Neuronal stem cell (in vitro differentiated cells): ENCODE measurements around the gene JAKMIP1.
A peak's percentile ranks its signal among the peaks of the same experiment; 100 is the strongest.

Experiments used
- DNase-seq: peaks from one replicate; pipeline ENCODE4 v3.0.0-alpha.2; 2013; ENCODE audit warnings: low spot score
- H2AFZ ChIP-seq: one replicate; pipeline ENCODE4 v1.6.1; 2013; ENCODE audit warnings: mild to moderate bottlenecking, low read length, inconsistent platforms
- H2AK5ac ChIP-seq: 2 replicates; pipeline ENCODE4 v1.6.1; 2013; ENCODE audit warnings: low read depth, mild to moderate bottlenecking, inconsistent platforms, low read length, moderate library complexity, mixed read lengths
- H2BK120ac ChIP-seq: 2 replicates; pipeline ENCODE4 v1.6.1; 2013; ENCODE audit warnings: low read depth, mild to moderate bottlenecking, inconsistent platforms, low read length, moderate library complexity, mixed read lengths
- H2BK12ac ChIP-seq: one replicate; pipeline ENCODE4 v1.6.1; 2013; ENCODE audit warnings: low read length, inconsistent platforms
- H2BK15ac ChIP-seq: 2 replicates; pipeline ENCODE4 v1.6.1; 2013; ENCODE audit warnings: mild to moderate bottlenecking, low read length, inconsistent platforms, mixed read lengths
- H2BK5ac ChIP-seq: one replicate; pipeline ENCODE4 v1.6.1; 2013; ENCODE audit warnings: inconsistent platforms, mild to moderate bottlenecking, low read length, moderate library complexity
- H3K14ac ChIP-seq: one replicate; pipeline ENCODE4 v1.6.1; 2013; ENCODE audit warnings: low read length, inconsistent platforms
- H3K18ac ChIP-seq: 2 replicates; pipeline ENCODE4 v1.6.1; 2013; ENCODE audit warnings: low read length, inconsistent platforms
- H3K23ac ChIP-seq: 2 replicates; pipeline ENCODE4 v1.6.1; 2013; ENCODE audit warnings: low read depth, mild to moderate bottlenecking, mixed read lengths, low read length, inconsistent platforms; ENCODE audit not compliant: poor library complexity
- H3K27ac ChIP-seq: replicated peaks from 3 replicates; pipeline ENCODE4 v1.5.1; 2013; ENCODE audit warnings: low read length, inconsistent platforms
- H3K27me3 ChIP-seq, 3 experiments: 2 replicates each; pipeline ENCODE4 v1.6.1; 2013; ENCODE audit warnings: low read length in 3 of 3, mild to moderate bottlenecking in 2 of 3, inconsistent platforms in 1 of 3, low read depth in 1 of 3, mixed read lengths in 1 of 3, moderate library complexity in 1 of 3; ENCODE audit not compliant: control insufficient read depth in 3 of 3, insufficient read depth in 3 of 3
- H3K36me3 ChIP-seq, 2 donors: replicated peaks in 1 of 2; 2 replicates each; pipeline ENCODE4 v1.6.1; 2013; ENCODE audit warnings: low read length in 2 of 2; ENCODE audit not compliant: control insufficient read depth in 2 of 2, insufficient read depth in 2 of 2
- H3K4ac ChIP-seq: 2 replicates; pipeline ENCODE4 v1.6.1; 2013; ENCODE audit warnings: inconsistent platforms, mild to moderate bottlenecking, low read length, moderate library complexity
- H3K4me1 ChIP-seq, 2 donors: 1 replicate in 1 of 2; 2 replicates in 1 of 2; pipeline ENCODE4 v1.6.1; 2013; ENCODE audit warnings: low read length in 2 of 2, low read depth in 1 of 2; ENCODE audit not compliant: control insufficient read depth in 2 of 2, insufficient read depth in 1 of 2
- H3K4me2 ChIP-seq: one replicate; pipeline ENCODE4 v1.6.1; 2013; ENCODE audit warnings: mild to moderate bottlenecking, low read length, inconsistent platforms; ENCODE audit not compliant: insufficient read depth, poor library complexity, severe bottlenecking
- H3K4me3 ChIP-seq, 2 donors: 2 replicates each; pipeline ENCODE4 v1.5.1; 2013; ENCODE audit warnings: low read length in 2 of 2, mild to moderate bottlenecking in 2 of 2, inconsistent platforms in 1 of 2, moderate library complexity in 1 of 2
- H3K79me1 ChIP-seq: one replicate; pipeline ENCODE4 v1.6.1; 2013; ENCODE audit warnings: low read depth, mild to moderate bottlenecking, inconsistent platforms, low read length, moderate library complexity
- H3K9ac ChIP-seq: one replicate; pipeline ENCODE4 v1.6.1; 2013; ENCODE audit warnings: mild to moderate bottlenecking, low read depth, low read length, inconsistent platforms; ENCODE audit not compliant: poor library complexity
- H3K9me3 ChIP-seq, 2 donors: replicated peaks in 1 of 2; 2 replicates each; pipeline versions ENCODE3 to v1.6.1; 2013; ENCODE audit warnings: low read length in 2 of 2, mild to moderate bottlenecking in 2 of 2, inconsistent platforms in 1 of 2, low read depth in 1 of 2, mixed read lengths in 1 of 2, moderate library complexity in 1 of 2; ENCODE audit not compliant: control insufficient read depth in 2 of 2, insufficient read depth in 1 of 2
- H4K8ac ChIP-seq: one replicate; pipeline ENCODE4 v1.6.1; 2013; ENCODE audit warnings: low read depth, mild to moderate bottlenecking, inconsistent platforms, low read length, moderate library complexity
- H4K91ac ChIP-seq: one replicate; pipeline ENCODE4 v1.6.1; 2013; ENCODE audit warnings: low read length, low read depth, mild to moderate bottlenecking, inconsistent platforms; ENCODE audit not compliant: poor library complexity
- WGBS, 2 donors: extraction: QIAGEN DNeasy Blood & Tissue Kit; methylation state at CpG; one replicate each; pipeline ENCODE4 v1.1.7; 2013; ENCODE audit warnings: missing lambda C conversion rate in 2 of 2, mixed read lengths in 1 of 2; ENCODE audit not compliant: insufficient read length in 2 of 2, insufficient replicate concordance in 1 of 2; ENCODE audit errors: extremely low coverage in 2 of 2; 5-methylcytosine and 5-hydroxymethylcytosine counted together

JAKMIP1 gene

GRCh38 chr4:6095897-6096296, 104.5 kb downstream of the JAKMIP1 start:
- WGBS, 2 donors = no CpG with 5 or more reads among the region's 6 CpGs
- Histone ChIP-seq H3K36me3 (no peaks in the 10 kb centered on the region), H3K9me3 (no peaks in the 10 kb centered on the region), H2BK120ac (no peak overlapping the region), H3K4me1 (peaks cover 0 to 2% of the 10 kb centered on the region in 2 donors), H2BK12ac (no peak overlapping the region), H3K4ac (no peak overlapping the region), H4K8ac (no peak overlapping the region), H3K23ac (no peak overlapping the region), H3K4me3 (no peak overlapping the region), H3K18ac (peak overlapping the region; percentile 54), H2AK5ac (no peak overlapping the region), H3K27ac (no peak overlapping the region), H2BK5ac (no peak overlapping the region), H3K9ac (no peak overlapping the region), H3K14ac (no peak overlapping the region), H3K79me1 (no peaks in the 10 kb centered on the region), H2BK15ac (no peak overlapping the region), H2AFZ (no peak overlapping the region), H4K91ac (no peak overlapping the region), H3K27me3 (no peaks in the 10 kb centered on the region), H3K4me2 (no peak overlapping the region)
- DNase-seq = no peak

- no peaks in the 10 kb centered on the region for H3K36me3 ChIP-seq
- H2BK15ac ChIP-seq = no peak overlapping the region
- H3K9ac ChIP-seq = no peak overlapping the region
- H3K23ac ChIP-seq = no peak overlapping the region
- H3K9me3 ChIP-seq = no peaks in the 10 kb centered on the region
- no peak overlapping the region for H2BK5ac ChIP-seq
- H3K14ac ChIP-seq = no peak overlapping the region
- H4K8ac ChIP-seq = no peak overlapping the region
- peaks cover 0 to 2% of the 10 kb centered on the region in 2 donors for H3K4me1 ChIP-seq
- H2BK12ac ChIP-seq = no peak overlapping the region
- no peaks in the 10 kb centered on the region for H3K79me1 ChIP-seq
- H2AFZ ChIP-seq = no peak overlapping the region
- H2AK5ac ChIP-seq = no peak overlapping the region
- H3K27ac ChIP-seq = no peak overlapping the region
- no peak overlapping the region for H4K91ac ChIP-seq
- H3K4me2 ChIP-seq = no peak overlapping the region
- DNase-seq = no peak
- no peaks in the 10 kb centered on the region for H3K27me3 ChIP-seq
- H3K18ac ChIP-seq = no peak overlapping the region
- WGBS, 2 donors = no CpG with 5 or more reads among the region's 8 CpGs
- H3K4me3 ChIP-seq = peak overlapping the region in 1 of 2 donors; percentile 43
- H3K4ac ChIP-seq = no peak overlapping the region
- H2BK120ac ChIP-seq = no peak overlapping the region
These were observed 105.2 kb downstream of the JAKMIP1 start for GRCh38 chr4:6095023-6095752.

GRCh38 chr4:6093671-6094070, 106.7 kb downstream of the JAKMIP1 start:
- H3K4me2 ChIP-seq = no peak overlapping the region
- DNase-seq = no peak
- no peaks in the 10 kb centered on the region for H3K79me1 ChIP-seq
- peaks cover 0 to 2% of the 10 kb centered on the region in 2 donors for H3K4me1 ChIP-seq
- no peak overlapping the region for H2AK5ac ChIP-seq
- H3K9ac ChIP-seq = no peak overlapping the region
- H4K91ac ChIP-seq = no peak overlapping the region
- H2BK15ac ChIP-seq = no peak overlapping the region
- WGBS, 2 donors = no CpG with 5 or more reads among the region's 6 CpGs
- no peaks in the 10 kb centered on the region for H3K9me3 ChIP-seq
- no peak overlapping the region for H3K14ac ChIP-seq
- H3K4me3 ChIP-seq = no peak overlapping the region
- H2BK12ac ChIP-seq = no peak overlapping the region
- no peak overlapping the region for H3K23ac ChIP-seq
- H2AFZ ChIP-seq = no peak overlapping the region
- H2BK5ac ChIP-seq = no peak overlapping the region
- no peak overlapping the region for H3K4ac ChIP-seq
- no peak overlapping the region for H2BK120ac ChIP-seq
- H4K8ac ChIP-seq = no peak overlapping the region
- H3K27ac ChIP-seq = no peak overlapping the region
- H3K36me3 ChIP-seq = no peaks in the 10 kb centered on the region
- H3K18ac ChIP-seq = no peak overlapping the region
- peaks cover 0 to 2% (median 0%) of the 10 kb centered on the region in 3 experiments for H3K27me3 ChIP-seq

GRCh38 chr4:6092971-6093370, 107.4 kb downstream of the JAKMIP1 start:
- no peaks in the 10 kb centered on the region for H3K9me3 ChIP-seq
- no peak overlapping the region for H3K4me2 ChIP-seq
- no peaks in the 10 kb centered on the region for H3K79me1 ChIP-seq
- no peak overlapping the region for H2BK120ac ChIP-seq
- no peak overlapping the region for H3K14ac ChIP-seq
- H2AFZ ChIP-seq = no peak overlapping the region
- no peak overlapping the region for H2AK5ac ChIP-seq
- no peak overlapping the region for H4K8ac ChIP-seq
- no peak overlapping the region for H2BK12ac ChIP-seq
- H3K4me3 ChIP-seq = no peak overlapping the region
- no peak overlapping the region for H2BK15ac ChIP-seq
- H3K36me3 ChIP-seq = no peaks in the 10 kb centered on the region
- DNase-seq = no peak
- H3K9ac ChIP-seq = no peak overlapping the region
- H3K27ac ChIP-seq = no peak overlapping the region
- H3K4ac ChIP-seq = no peak overlapping the region
- H3K18ac ChIP-seq = no peak overlapping the region
- H3K23ac ChIP-seq = no peak overlapping the region
- peaks cover 0 to 2% of the 10 kb centered on the region in 2 donors for H3K4me1 ChIP-seq
- no peak overlapping the region for H2BK5ac ChIP-seq
- H3K27me3 ChIP-seq = peaks cover 0 to 3% (median 0%) of the 10 kb centered on the region in 3 experiments
- WGBS, 2 donors = no CpG with 5 or more reads among the region's 3 CpGs
- H4K91ac ChIP-seq = no peak overlapping the region
